GM18517 (cell line): ENCODE measurements around the gene PARPBP.
A peak's percentile ranks its signal among the peaks of the same experiment; 100 is the strongest.
"Not testable (repeated sequence)": the region's sequence is repeated elsewhere in the genome, so short reads cannot be mapped to it uniquely, and the experiment has no call there.

Experiments used
- ATAC-seq: cut with Tn5 transposase; IDR thresholded peaks from one replicate; pipeline ENCODE4 v1.9.1; 2021; ENCODE audit warnings: mild to moderate bottlenecking, moderate library complexity; ENCODE audit not compliant: unreplicated experiment

PARPBP gene

GRCh38 chr12:102119674-102120563 lies at the start of gene PARPBP, which contains the start of gene NUP37:
PARPBP (plus strand) TSS chr12:102120183; CDS start chr12:102123889, 3,706 bp downstream.
NUP37 (minus strand) TSS chr12:102120114; CDS start chr12:102118518, 1,596 bp downstream.
- ATAC-seq: peak; percentile 95

GRCh38 chr12:102072092-102072491 lies 47.9 kb upstream of the PARPBP start:
- ATAC-seq: not testable (repeated sequence)

- no peak for ATAC-seq
Measured at GRCh38 chr12:102080842-102081241, 39.1 kb upstream of the PARPBP start.

- ATAC-seq: not testable (repeated sequence)
Measured at GRCh38 chr12:102089228-102089835, 30.7 kb upstream of the PARPBP start.

- ATAC-seq: no peak
Measured at GRCh38 chr12:102093319-102093718, 26.7 kb upstream of the PARPBP start.

GRCh38 chr12:102095677-102096263 lies 24.2 kb upstream of the PARPBP start:
- peak; percentile 60 for ATAC-seq

- no peak for ATAC-seq
Measured at GRCh38 chr12:102096855-102097254, 23.1 kb upstream of the PARPBP start.

GRCh38 chr12:102106905-102107304 lies 13.1 kb upstream of the PARPBP start:
- ATAC-seq: no peak

- ATAC-seq: no peak
Measured at GRCh38 chr12:102107970-102108369, 12.0 kb upstream of the PARPBP start.

GRCh38 chr12:102110782-102111181 lies 9.2 kb upstream of the PARPBP start:
- ATAC-seq: no peak

- no peak for ATAC-seq
Measured at GRCh38 chr12:102114212-102114611, 5.8 kb upstream of the PARPBP start.

GRCh38 chr12:102116392-102116791 lies 3.6 kb upstream of the PARPBP start:
- no peak for ATAC-seq

- ATAC-seq: no peak
Measured at GRCh38 chr12:102118874-102119273, 1.1 kb upstream of the PARPBP start.

- no peak for ATAC-seq
Measured at GRCh38 chr12:102120564-102120873, 536 bp downstream of the PARPBP start.

GRCh38 chr12:102120886-102121285 lies 903 bp downstream of the PARPBP start:
- no peak for ATAC-seq

GRCh38 chr12:102121328-102121727 lies 1.3 kb downstream of the PARPBP start:
- ATAC-seq: not testable (repeated sequence)

- ATAC-seq: not testable (repeated sequence)
Measured at GRCh38 chr12:102130720-102131119, 10.7 kb downstream of the PARPBP start.

GRCh38 chr12:102131442-102131841 lies 11.5 kb downstream of the PARPBP start:
- ATAC-seq: not testable (repeated sequence)

GRCh38 chr12:102137619-102138018 lies 17.6 kb downstream of the PARPBP start:
- ATAC-seq: not testable (repeated sequence)

GRCh38 chr12:102142866-102143373 lies 22.9 kb downstream of the PARPBP start:
- ATAC-seq: not testable (repeated sequence)

GRCh38 chr12:102144221-102144620 lies 24.2 kb downstream of the PARPBP start:
- no peak for ATAC-seq
